ENCODE measurements around the gene RAB44. TPM values are rescaled to one million over a fixed set of nuclear protein-coding genes. Genes with fewer than 3 reads are reported as not detected.
A peak's percentile ranks its signal among the peaks of the same experiment; 100 is the strongest.

RAB44 gene
- total and polyA plus RNA-seq, 2 experiments from 2014 or later = not detected

DNA sequence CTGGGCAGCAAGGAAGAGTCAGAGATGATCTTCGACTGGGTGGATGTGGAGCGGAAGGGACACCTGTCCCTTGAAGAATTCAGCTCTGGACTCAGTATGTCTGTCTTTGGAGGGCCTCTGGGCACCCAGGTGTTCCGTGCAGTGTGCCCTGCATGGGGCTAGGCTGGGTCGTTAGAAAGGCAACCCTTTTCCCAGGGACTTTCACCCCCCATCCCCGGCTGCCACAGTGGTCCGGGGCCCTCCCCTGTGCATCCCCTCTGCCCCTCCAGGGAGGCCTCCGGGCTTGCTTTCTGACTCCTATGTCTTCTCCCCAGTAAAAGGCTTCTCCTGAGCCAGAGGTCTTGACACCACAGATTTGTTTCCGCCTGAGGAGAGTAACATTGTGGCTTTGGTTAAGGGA lies 16.2 kb downstream of the RAB44 start:
- H3K4me1 ChIP-seq (ENCODE audit: low read depth) = no peaks in the 10 kb centered on the region
- TF ChIP-seq, protein P1, sequence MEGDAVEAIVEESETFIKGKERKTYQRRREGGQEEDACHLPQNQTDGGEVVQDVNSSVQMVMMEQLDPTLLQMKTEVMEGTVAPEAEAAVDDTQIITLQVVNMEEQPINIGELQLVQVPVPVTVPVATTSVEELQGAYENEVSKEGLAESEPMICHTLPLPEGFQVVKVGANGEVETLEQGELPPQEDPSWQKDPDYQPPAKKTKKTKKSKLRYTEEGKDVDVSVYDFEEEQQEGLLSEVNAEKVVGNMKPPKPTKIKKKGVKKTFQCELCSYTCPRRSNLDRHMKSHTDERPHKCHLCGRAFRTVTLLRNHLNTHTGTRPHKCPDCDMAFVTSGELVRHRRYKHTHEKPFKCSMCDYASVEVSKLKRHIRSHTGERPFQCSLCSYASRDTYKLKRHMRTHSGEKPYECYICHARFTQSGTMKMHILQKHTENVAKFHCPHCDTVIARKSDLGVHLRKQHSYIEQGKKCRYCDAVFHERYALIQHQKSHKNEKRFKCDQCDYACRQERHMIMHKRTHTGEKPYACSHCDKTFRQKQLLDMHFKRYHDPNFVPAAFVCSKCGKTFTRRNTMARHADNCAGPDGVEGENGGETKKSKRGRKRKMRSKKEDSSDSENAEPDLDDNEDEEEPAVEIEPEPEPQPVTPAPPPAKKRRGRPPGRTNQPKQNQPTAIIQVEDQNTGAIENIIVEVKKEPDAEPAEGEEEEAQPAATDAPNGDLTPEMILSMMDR (IDR thresholded peaks at IDR 0.05; ENCODE audit: low read depth, low read length) = no peak
- no peak for DNase-seq (ENCODE audit: low read depth in 1 of 2, low spot score in 1 of 2)
- H3K27me3 ChIP-seq = no peaks in the 10 kb centered on the region
- no peaks in the 10 kb centered on the region for H3K9me3 ChIP-seq (ENCODE audit: low read depth)
- no peak overlapping the region for H3K27ac ChIP-seq
- no peak overlapping the region for H3K4me3 ChIP-seq
- no peaks in the 10 kb centered on the region for H3K36me3 ChIP-seq

DNA sequence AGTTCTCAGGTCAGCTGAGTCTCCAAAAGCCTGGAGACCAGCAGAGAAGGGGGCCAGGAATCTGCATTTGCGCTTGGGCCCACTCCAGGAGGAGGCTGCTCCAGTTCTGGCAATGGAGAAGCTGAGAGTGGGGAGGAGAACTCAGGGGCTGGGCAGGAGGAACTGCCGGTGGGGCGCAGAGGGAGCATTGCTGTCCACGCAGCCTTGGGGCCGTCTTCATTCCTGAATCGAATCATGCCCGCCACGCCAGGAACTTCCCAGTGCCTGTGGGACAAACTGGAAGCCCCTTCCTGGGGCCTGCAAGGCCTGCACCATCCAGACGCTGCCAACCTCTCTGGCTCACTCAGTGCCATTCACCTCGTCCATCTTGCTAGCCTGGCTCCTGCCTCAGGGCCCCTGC lies 16.9 kb downstream of the RAB44 start:
- Histone ChIP-seq H3K27me3 (no peaks in the 10 kb centered on the region), H3K27ac (no peak overlapping the region), H3K4me1 (ENCODE audit: low read depth) (no peaks in the 10 kb centered on the region), H3K4me3 (no peak overlapping the region), H3K36me3 (no peaks in the 10 kb centered on the region), H3K9me3 (ENCODE audit: low read depth) (no peaks in the 10 kb centered on the region)
- TF ChIP-seq, protein P1 (IDR thresholded peaks at IDR 0.05; ENCODE audit: low read depth, low read length) = no peak
- no peak for DNase-seq (ENCODE audit: low read depth in 1 of 2, low spot score in 1 of 2)

DNA sequence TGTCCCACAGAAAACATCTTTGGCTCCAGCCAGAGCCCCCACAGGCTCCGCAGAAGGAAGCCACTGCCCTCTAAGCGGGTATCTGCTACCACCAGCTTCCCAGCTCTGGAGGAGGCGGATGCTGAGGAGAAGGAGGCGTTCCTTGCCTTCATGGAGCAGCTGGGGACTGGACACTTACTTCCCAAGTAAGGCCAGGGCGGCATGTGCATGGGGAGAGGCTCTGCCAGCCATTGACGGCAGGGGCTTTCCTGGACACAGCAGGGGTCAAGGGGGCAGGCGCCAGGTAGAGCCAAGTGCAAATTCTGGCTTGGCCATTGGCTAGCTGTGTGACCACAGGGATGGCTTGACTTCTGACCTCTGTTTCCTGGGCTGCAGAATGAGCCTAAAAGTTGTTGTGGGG lies 17.8 kb downstream of the RAB44 start:
- H3K36me3 ChIP-seq = no peaks in the 10 kb centered on the region
- no peak overlapping the region for H3K27ac ChIP-seq
- no peaks in the 10 kb centered on the region for H3K9me3 ChIP-seq (ENCODE audit: low read depth)
- no peaks in the 10 kb centered on the region for H3K4me1 ChIP-seq (ENCODE audit: low read depth)
- no peak for DNase-seq (ENCODE audit: low read depth in 1 of 2, low spot score in 1 of 2)
- H3K27me3 ChIP-seq = no peaks in the 10 kb centered on the region
- no peak overlapping the region for H3K4me3 ChIP-seq
- TF ChIP-seq, protein P1 (IDR thresholded peaks at IDR 0.05; ENCODE audit: low read depth, low read length) = no peak

DNA sequence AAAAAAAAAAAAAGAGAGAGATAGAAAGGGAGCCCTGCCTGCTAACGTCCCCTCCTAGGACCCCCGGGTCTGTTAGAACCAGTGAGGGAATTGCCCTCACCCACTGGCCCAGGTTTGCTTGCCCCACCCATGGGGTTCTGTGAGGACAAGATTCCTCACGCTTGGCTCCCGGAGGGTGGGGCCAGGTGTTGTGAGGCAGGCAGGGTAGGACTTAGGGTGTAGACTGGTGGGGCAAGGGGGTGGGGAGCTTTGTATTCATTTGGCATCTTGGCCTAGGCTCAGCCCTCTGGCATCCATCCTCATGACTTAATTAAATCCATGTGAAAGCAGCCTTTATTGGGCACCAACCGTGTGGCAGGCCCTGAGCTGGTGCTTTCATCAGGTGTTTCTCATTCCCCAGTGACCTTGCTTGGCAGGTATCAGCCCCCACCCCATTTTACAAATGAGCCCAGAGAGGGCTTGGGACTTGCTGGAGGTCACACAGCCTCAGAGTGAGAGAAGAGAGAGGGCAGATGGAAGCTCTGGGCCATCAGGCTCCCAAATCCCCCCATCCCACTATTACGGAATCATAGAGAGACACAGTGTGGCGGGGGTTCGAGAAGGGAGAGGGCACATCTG lies 19.0 kb downstream of the RAB44 start:
- H3K4me3 ChIP-seq = no peak overlapping the region
- H3K36me3 ChIP-seq = no peaks in the 10 kb centered on the region
- no peaks in the 10 kb centered on the region for H3K9me3 ChIP-seq (ENCODE audit: low read depth)
- DNase-seq (ENCODE audit: low read depth in 1 of 2, low spot score in 1 of 2) = no peak
- no peaks in the 10 kb centered on the region for H3K27me3 ChIP-seq
- no peak overlapping the region for H3K27ac ChIP-seq
- TF ChIP-seq, protein P1 (IDR thresholded peaks at IDR 0.05; ENCODE audit: low read depth, low read length) = no peak
- H3K4me1 ChIP-seq (ENCODE audit: low read depth) = no peaks in the 10 kb centered on the region

DNA sequence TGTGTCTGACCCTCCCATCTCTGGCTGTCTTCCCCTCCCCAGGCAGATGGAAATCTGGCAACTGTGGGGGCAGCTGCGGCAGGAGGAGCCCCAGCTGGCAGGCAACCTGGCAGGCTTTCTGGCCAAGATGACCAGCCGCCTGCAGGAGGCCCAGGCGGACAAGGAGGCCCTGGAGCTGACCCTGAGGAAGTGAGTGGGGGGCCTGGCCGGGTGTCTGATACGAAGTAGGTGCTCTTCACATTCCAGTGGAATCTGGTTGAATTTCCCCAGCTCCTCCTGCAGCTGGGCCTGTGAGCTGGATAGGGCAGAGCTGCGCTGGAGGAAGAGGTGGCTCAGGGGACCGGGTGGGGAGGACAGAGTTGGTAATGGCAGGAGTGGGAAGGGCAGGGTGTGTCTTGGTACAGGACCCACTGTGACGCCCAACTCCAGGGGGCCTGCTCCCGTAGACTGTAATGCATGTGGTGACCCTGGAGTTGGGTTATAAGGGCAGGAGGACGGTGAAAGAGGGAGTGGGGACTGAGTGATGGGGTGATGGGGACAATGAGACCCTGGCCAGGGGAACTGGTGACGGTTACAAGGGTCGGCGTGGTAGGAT lies 19.7 kb downstream of the RAB44 start:
- Histone ChIP-seq H3K27ac (no peak overlapping the region), H3K9me3 (ENCODE audit: low read depth) (no peaks in the 10 kb centered on the region), H3K27me3 (no peaks in the 10 kb centered on the region), H3K36me3 (no peaks in the 10 kb centered on the region), H3K4me1 (ENCODE audit: low read depth) (no peaks in the 10 kb centered on the region), H3K4me3 (no peak overlapping the region)
- TF ChIP-seq, protein P1 (IDR thresholded peaks at IDR 0.05; ENCODE audit: low read depth, low read length) = no peak
- peak in 1 of 2 donors; percentile 21 for DNase-seq (ENCODE audit: low read depth in 1 of 2, low spot score in 1 of 2)
